Rectal smooth muscle tissue (tissue), 1 donor: ENCODE measurements around the gene CLTCL1.

Experiments
- H3K27ac ChIP-seq: one replicate; pipeline ENCODE4 v1.7.0; 2013; ENCODE audit warnings: low read depth, low read length, inconsistent platforms
- H3K27me3 ChIP-seq: one replicate; pipeline ENCODE4 v1.7.0; 2013; ENCODE audit warnings: low read length; ENCODE audit not compliant: control insufficient read depth, insufficient read depth
- H3K36me3 ChIP-seq: one replicate; pipeline ENCODE4 v1.7.0; 2013; ENCODE audit warnings: low read length; ENCODE audit not compliant: control insufficient read depth, insufficient read depth
- H3K4me1 ChIP-seq: one replicate; pipeline ENCODE4 v1.7.0; 2013; ENCODE audit warnings: low read length; ENCODE audit not compliant: control insufficient read depth, insufficient read depth
- H3K4me3 ChIP-seq: one replicate; pipeline ENCODE4 v1.7.0; 2013; ENCODE audit warnings: low read length
- H3K9ac ChIP-seq: one replicate; pipeline ENCODE4 v1.7.0; 2013; ENCODE audit warnings: low read length

Gene CLTCL1

GRCh38 chr22:19137384-19138216 is 153.9 kb downstream of the CLTCL1 start:
- Histone ChIP-seq H3K27me3 (no peaks in the 10 kb centered on the region), H3K9ac (no peak overlapping the region), H3K36me3 (peaks cover 63% of the 10 kb centered on the region), H3K4me3 (no peak overlapping the region), H3K27ac (no peak overlapping the region), H3K4me1 (no peaks in the 10 kb centered on the region)

- Histone ChIP-seq H3K36me3 (peaks cover 56% of the 10 kb centered on the region), H3K27me3 (no peaks in the 10 kb centered on the region), H3K27ac (no peak overlapping the region), H3K4me1 (no peaks in the 10 kb centered on the region), H3K4me3 (no peak overlapping the region), H3K9ac (no peak overlapping the region)
Observed at GRCh38 chr22:19136915-19137314, 154.6 kb downstream of the CLTCL1 start.

GRCh38 chr22:19134874-19135273 is 156.6 kb downstream of the CLTCL1 start:
- H3K27me3 ChIP-seq = no peaks in the 10 kb centered on the region
- H3K36me3 ChIP-seq = peaks cover 43% of the 10 kb centered on the region

GRCh38 chr22:19134176-19134831 is 157.2 kb downstream of the CLTCL1 start:
- Histone ChIP-seq H3K36me3 (peaks cover 37% of the 10 kb centered on the region), H3K27ac (no peak overlapping the region), H3K27me3 (no peaks in the 10 kb centered on the region), H3K9ac (no peak overlapping the region), H3K4me3 (no peak overlapping the region), H3K4me1 (no peaks in the 10 kb centered on the region)

More at GRCh38 chr22:19134874-19135273, 156.6 kb downstream of the CLTCL1 start:
- no peaks in the 10 kb centered on the region for H3K4me1 ChIP-seq
- no peak overlapping the region for H3K4me3 ChIP-seq
- H3K27ac ChIP-seq = no peak overlapping the region
- no peak overlapping the region for H3K9ac ChIP-seq

- H3K4me1 ChIP-seq = no peaks in the 10 kb centered on the region
- H3K27ac ChIP-seq = no peak overlapping the region
- H3K27me3 ChIP-seq = no peaks in the 10 kb centered on the region
- peaks cover 30% of the 10 kb centered on the region for H3K36me3 ChIP-seq
- no peak overlapping the region for H3K9ac ChIP-seq
- no peak overlapping the region for H3K4me3 ChIP-seq
Observed at GRCh38 chr22:19133561-19133960, 158.0 kb downstream of the CLTCL1 start.

GRCh38 chr22:19132693-19133400 is 158.7 kb downstream of the CLTCL1 start:
- H3K36me3 ChIP-seq = peaks cover 26% of the 10 kb centered on the region

GRCh38 chr22:19132153-19132552 is 159.4 kb downstream of the CLTCL1 start:
- Histone ChIP-seq H3K27me3 (no peaks in the 10 kb centered on the region), H3K4me3 (no peak overlapping the region), H3K27ac (no peak overlapping the region), H3K36me3 (peaks cover 19% of the 10 kb centered on the region), H3K9ac (no peak overlapping the region), H3K4me1 (no peaks in the 10 kb centered on the region)

More at GRCh38 chr22:19132693-19133400, 158.7 kb downstream of the CLTCL1 start:
- Histone ChIP-seq H3K27ac (no peak overlapping the region), H3K27me3 (no peaks in the 10 kb centered on the region), H3K4me1 (no peaks in the 10 kb centered on the region), H3K9ac (no peak overlapping the region), H3K4me3 (no peak overlapping the region)

- H3K36me3 ChIP-seq = peaks cover 16% of the 10 kb centered on the region
- no peaks in the 10 kb centered on the region for H3K27me3 ChIP-seq
- H3K4me1 ChIP-seq = no peaks in the 10 kb centered on the region
- H3K27ac ChIP-seq = no peak overlapping the region
- H3K4me3 ChIP-seq = no peak overlapping the region
- no peak overlapping the region for H3K9ac ChIP-seq
Observed at GRCh38 chr22:19131685-19132015, 159.9 kb downstream of the CLTCL1 start.

- Histone ChIP-seq H3K4me1 (no peaks in the 10 kb centered on the region), H3K36me3 (peaks cover 16% of the 10 kb centered on the region), H3K27ac (no peak within 1 kb of the TSS)
Observed at GRCh38 chr22:19130959-19131684, 160.4 kb downstream of the CLTCL1 start, which contains the start of gene TSSK2. TSSK2 (plus strand) TSS chr22:19131308; CDS start chr22:19131400, 92 bp downstream.

GRCh38 chr22:19129871-19130270 is 161.6 kb downstream of the CLTCL1 start:
- Histone ChIP-seq H3K9ac (no peak overlapping the region), H3K27ac (no peak overlapping the region), H3K36me3 (peaks cover 10% of the 10 kb centered on the region), H3K27me3 (no peaks in the 10 kb centered on the region), H3K4me1 (no peaks in the 10 kb centered on the region), H3K4me3 (no peak overlapping the region)

More at GRCh38 chr22:19130959-19131684, 160.4 kb downstream of the CLTCL1 start, which contains the start of gene TSSK2:
- Histone ChIP-seq H3K9ac (no peak within 1 kb of the TSS), H3K4me3 (no peak within 1 kb of the TSS), H3K27me3 (no peaks in the 10 kb centered on the region)
